NCI-H146 treated with DMSO at 0.1 percent for 48 hours (cell line): ENCODE measurements around the gene PRR33.

Experiments used
- DNase-seq: peaks from one replicate; lab custom pipeline; 2025; ENCODE audit not compliant: unreplicated experiment; lab: John Stamatoyannopoulos, UW

Gene PRR33

GRCh38 chr11:1864831-1865665, 26.6 kb downstream of the PRR33 start:
- no peak for DNase-seq

GRCh38 chr11:1864231-1864630, 27.5 kb downstream of the PRR33 start:
- DNase-seq: no peak

GRCh38 chr11:1863352-1864216, 28.1 kb downstream of the PRR33 start:
- no peak for DNase-seq

GRCh38 chr11:1862588-1863351, 28.9 kb downstream of the PRR33 start:
- no peak for DNase-seq

GRCh38 chr11:1861435-1862411, 30.0 kb downstream of the PRR33 start:
- DNase-seq: no peak

GRCh38 chr11:1860108-1860507, 31.6 kb downstream of the PRR33 start:
- no peak for DNase-seq

GRCh38 chr11:1859004-1859403, 32.7 kb downstream of the PRR33 start:
- no peak for DNase-seq

GRCh38 chr11:1858576-1858975, 33.1 kb downstream of the PRR33 start:
- DNase-seq: no peak

GRCh38 chr11:1858154-1858553, 33.5 kb downstream of the PRR33 start:
- no peak for DNase-seq

GRCh38 chr11:1857064-1857463, 34.6 kb downstream of the PRR33 start:
- DNase-seq: no peak

GRCh38 chr11:1856306-1857005, 35.2 kb downstream of the PRR33 start:
- DNase-seq: no peak

- DNase-seq: no peak
Measured at GRCh38 chr11:1855886-1856265, 35.8 kb downstream of the PRR33 start.

- DNase-seq: no peak
Measured at GRCh38 chr11:1854949-1855885, 36.5 kb downstream of the PRR33 start.

- no peak for DNase-seq
Measured at GRCh38 chr11:1854132-1854948, 37.4 kb downstream of the PRR33 start.

GRCh38 chr11:1853376-1854131, 38.1 kb downstream of the PRR33 start:
- no peak for DNase-seq

- DNase-seq: no peak
Measured at GRCh38 chr11:1852877-1853276, 38.8 kb downstream of the PRR33 start, which contains the start of gene LSP1. LSP1 (plus strand) TSS chr11:1853084; CDS start chr11:1853145, 61 bp downstream.
